WERI-Rb-1 (cell line): ENCODE data around the gene BLOC1S2.
"Not testable (repeated sequence)": the region's sequence is repeated elsewhere in the genome, so short reads cannot be mapped to it uniquely, and the experiment has no call there.

Experiments used
- DNase-seq: peaks from one replicate; pipeline ENCODE4 v3.0.0-alpha.2; 2020
- H3K27ac ChIP-seq: fragments of 250-450 bp; sonication (Bioruptor Pico); 2 replicates; pipeline ENCODE4 v1.5.1; 2020; ENCODE audit warnings: mild to moderate bottlenecking, moderate library complexity
- H3K27me3 ChIP-seq: fragments of 250-450 bp; sonication (Bioruptor Pico); 2 replicates; pipeline ENCODE4 v1.5.1; 2021; ENCODE audit warnings: mild to moderate bottlenecking, low read depth, moderate library complexity; ENCODE audit not compliant: insufficient read depth, severe bottlenecking
- H3K36me3 ChIP-seq: fragments of 250-450 bp; sonication (Bioruptor Pico); 2 replicates; pipeline ENCODE4 v1.5.1; 2020; ENCODE audit warnings: mild to moderate bottlenecking, moderate library complexity
- H3K4me3 ChIP-seq: 2 replicates; pipeline ENCODE4 v1.5.1; 2011; ENCODE audit warnings: low read depth, mild to moderate bottlenecking, control low read depth, low read length
- H3K9me3 ChIP-seq: fragments of 250-450 bp; sonication (Bioruptor Pico); 2 replicates; pipeline ENCODE4 v1.5.1; 2021; ENCODE audit warnings: mild to moderate bottlenecking, moderate library complexity; ENCODE audit not compliant: severe bottlenecking
- TF ChIP-seq, protein P1 (sequence below): IDR thresholded peaks from 2 replicates; pipeline ENCODE4 v1.5.1; 2011; ENCODE audit warnings: low read depth, mild to moderate bottlenecking, control low read depth, inconsistent platforms, low read length

The BLOC1S2 gene

GRCh38 chr10:100287756-100288155, 1.3 kb upstream of the BLOC1S2 start:
- H3K36me3 ChIP-seq, result peaks cover 29% of the 10 kb centered on the region
- no peak for DNase-seq
- no peaks in the 10 kb centered on the region for H3K27me3 ChIP-seq
- no peak overlapping the region for H3K4me3 ChIP-seq
- no peaks in the 10 kb centered on the region for H3K9me3 ChIP-seq
- TF ChIP-seq, protein P1, sequence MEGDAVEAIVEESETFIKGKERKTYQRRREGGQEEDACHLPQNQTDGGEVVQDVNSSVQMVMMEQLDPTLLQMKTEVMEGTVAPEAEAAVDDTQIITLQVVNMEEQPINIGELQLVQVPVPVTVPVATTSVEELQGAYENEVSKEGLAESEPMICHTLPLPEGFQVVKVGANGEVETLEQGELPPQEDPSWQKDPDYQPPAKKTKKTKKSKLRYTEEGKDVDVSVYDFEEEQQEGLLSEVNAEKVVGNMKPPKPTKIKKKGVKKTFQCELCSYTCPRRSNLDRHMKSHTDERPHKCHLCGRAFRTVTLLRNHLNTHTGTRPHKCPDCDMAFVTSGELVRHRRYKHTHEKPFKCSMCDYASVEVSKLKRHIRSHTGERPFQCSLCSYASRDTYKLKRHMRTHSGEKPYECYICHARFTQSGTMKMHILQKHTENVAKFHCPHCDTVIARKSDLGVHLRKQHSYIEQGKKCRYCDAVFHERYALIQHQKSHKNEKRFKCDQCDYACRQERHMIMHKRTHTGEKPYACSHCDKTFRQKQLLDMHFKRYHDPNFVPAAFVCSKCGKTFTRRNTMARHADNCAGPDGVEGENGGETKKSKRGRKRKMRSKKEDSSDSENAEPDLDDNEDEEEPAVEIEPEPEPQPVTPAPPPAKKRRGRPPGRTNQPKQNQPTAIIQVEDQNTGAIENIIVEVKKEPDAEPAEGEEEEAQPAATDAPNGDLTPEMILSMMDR, result no peak
- no peak overlapping the region for H3K27ac ChIP-seq

- H3K27me3 ChIP-seq, H3K9me3 ChIP-seq: not testable (repeated sequence)
- H3K4me3 ChIP-seq, result peak overlapping the region; percentile 61
- peak overlapping the region; percentile 87 for H3K27ac ChIP-seq
- DNase-seq, result peak; percentile 54
- peaks cover 49% of the 10 kb centered on the region for H3K36me3 ChIP-seq
These were observed 1.2 kb downstream of the BLOC1S2 start for GRCh38 chr10:100285326-100285725.

DNA sequence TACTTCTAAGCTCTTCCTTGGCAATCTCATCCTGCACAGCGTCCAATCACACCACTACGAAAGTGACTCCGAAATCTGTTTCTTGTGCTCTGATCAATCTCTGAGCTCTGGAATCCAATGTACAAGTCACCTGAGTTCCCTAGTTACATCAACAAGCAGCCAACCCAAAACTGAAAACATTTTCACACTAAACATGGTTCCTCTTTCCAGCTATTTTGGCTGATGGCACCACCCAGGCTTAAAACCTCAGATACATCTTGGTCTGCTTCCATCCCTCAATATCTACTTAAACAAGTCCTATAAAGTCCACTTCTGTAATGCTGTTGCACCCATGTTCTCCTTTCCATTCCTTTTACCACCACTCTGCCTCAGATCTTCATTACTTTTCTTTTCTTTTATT, 3.6 kb downstream of the BLOC1S2 start:
- Histone ChIP-seq H3K36me3 (peaks cover 68% of the 10 kb centered on the region), H3K27me3 (no peaks in the 10 kb centered on the region), H3K9me3 (no peaks in the 10 kb centered on the region), H3K27ac (no peak overlapping the region), H3K4me3 (no peak overlapping the region)
- TF ChIP-seq, protein P1, result no peak
- no peak for DNase-seq

DNA sequence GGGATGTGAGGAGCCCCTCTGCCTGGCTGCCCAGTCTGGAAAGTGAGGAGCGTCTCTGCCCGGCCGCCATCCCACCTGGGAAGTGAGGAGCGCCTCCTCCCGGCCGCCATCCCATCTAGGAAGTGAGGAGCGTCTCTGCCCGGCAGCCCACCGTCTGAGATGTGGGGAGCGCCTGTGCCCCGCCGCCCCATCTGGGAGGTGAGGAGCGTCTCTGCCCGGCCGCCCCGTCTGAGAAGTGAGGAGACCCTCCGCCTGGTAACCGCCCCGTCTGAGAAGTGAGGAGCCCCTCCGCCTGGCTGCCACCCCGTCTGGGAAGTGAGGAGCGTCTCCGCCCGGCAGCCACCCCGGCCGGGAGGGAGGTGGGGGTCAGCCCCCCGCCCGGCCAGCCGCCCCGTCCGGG, 9.5 kb downstream of the BLOC1S2 start:
- H3K4me3 ChIP-seq, H3K27me3 ChIP-seq, DNase-seq, H3K27ac ChIP-seq, H3K9me3 ChIP-seq: not testable (repeated sequence)
- H3K36me3 ChIP-seq, result peaks cover 65% of the 10 kb centered on the region

- DNase-seq, result peak; percentile 83
- TF ChIP-seq, protein P1, result no peak
- Histone ChIP-seq H3K36me3 (no peaks in the 10 kb centered on the region), H3K27me3 (no peaks in the 10 kb centered on the region), H3K4me3 (peak within 1 kb of the TSS; percentile 90), H3K9me3 (no peaks in the 10 kb centered on the region), H3K27ac (peak within 1 kb of the TSS; percentile 75)
These were observed 19.0 kb downstream of the BLOC1S2 start, which contains the start of gene CWF19L1 for GRCh38 chr10:100267239-100268104. TSS of gene CWF19L1 (minus strand) at chr10:100267638. CDS start at chr10:100267593, 45 bp downstream.

DNA sequence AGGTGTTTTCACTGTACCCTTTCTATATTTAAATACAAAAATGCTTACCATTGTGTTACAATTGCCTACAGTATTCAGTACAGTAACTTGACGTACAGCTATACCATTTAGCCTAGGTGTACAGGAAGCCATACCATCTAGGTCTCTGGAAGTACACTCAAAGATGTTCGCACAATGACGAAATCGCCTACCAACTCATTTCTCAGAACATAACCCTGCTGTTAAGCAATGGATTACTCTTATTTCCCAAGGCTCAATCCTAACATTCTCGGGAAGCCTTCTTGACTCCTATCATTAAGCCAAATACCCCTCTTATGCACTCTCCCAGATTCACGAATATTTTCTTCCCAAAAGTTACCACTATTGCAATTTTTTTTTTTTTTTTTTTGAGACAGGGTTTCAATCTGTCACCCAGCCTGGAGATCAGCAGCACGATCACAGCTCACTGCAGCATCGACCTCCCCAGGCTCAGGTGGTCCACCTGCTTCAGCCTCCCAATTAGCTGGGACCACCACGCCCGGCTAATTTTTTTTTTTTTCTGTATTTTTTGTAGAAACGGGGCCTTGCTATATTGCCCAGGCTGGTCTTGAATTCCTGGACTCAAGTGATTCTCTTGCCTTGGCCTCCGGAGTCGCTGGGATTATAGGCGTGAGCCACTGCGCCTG, 20.5 kb downstream of the BLOC1S2 start:
- DNase-seq, result no peak
- H3K36me3 ChIP-seq, result no peaks in the 10 kb centered on the region
- H3K27me3 ChIP-seq, result no peaks in the 10 kb centered on the region
- TF ChIP-seq, protein P1, result no peak
- H3K9me3 ChIP-seq, result no peaks in the 10 kb centered on the region
- H3K27ac ChIP-seq, result no peak overlapping the region
- H3K4me3 ChIP-seq, result no peak overlapping the region
